VCaP (cell line): ENCODE results near the gene CHRNE.
"Not testable (repeated sequence)": the region's sequence is repeated elsewhere in the genome, so short reads cannot be mapped to it uniquely, and the experiment has no call there.

Experiments used
- H3K27ac ChIP-seq: fragments of 450-650 bp; 2 replicates; pipeline ENCODE4 v1.5.1; 2017
- CTCF ChIP-seq: fragments of 450-650 bp; conservative IDR thresholded peaks from 2 replicates; pipeline ENCODE4 v1.5.1; 2017; ENCODE audit warnings: mild to moderate bottlenecking, moderate library complexity

CHRNE gene

GRCh38 chr17:4933646-4934045 is 30.7 kb upstream of the CHRNE start:
- no peak overlapping the region for H3K27ac ChIP-seq

GRCh38 chr17:4932756-4933155 is 29.9 kb upstream of the CHRNE start:
- no peak overlapping the region for H3K27ac ChIP-seq
- no peak for TF ChIP-seq CTCF

More at GRCh38 chr17:4933646-4934045, 30.7 kb upstream of the CHRNE start:
- TF ChIP-seq CTCF = no peak

- TF ChIP-seq CTCF = no peak
Observed at GRCh38 chr17:4931963-4932362, 29.1 kb upstream of the CHRNE start, which contains the start of gene GP1BA. Gene GP1BA, plus strand, starts transcription at chr17:4932277. Its CDS starts 328 bp downstream, at chr17:4932605.

GRCh38 chr17:4928881-4929280 is 26.0 kb upstream of the CHRNE start:
- H3K27ac ChIP-seq = no peak overlapping the region
- no peak for TF ChIP-seq CTCF

More at GRCh38 chr17:4931963-4932362, 29.1 kb upstream of the CHRNE start, which contains the start of gene GP1BA:
- H3K27ac ChIP-seq = no peak within 1 kb of the TSS

- H3K27ac ChIP-seq = not testable (repeated sequence)
Observed at GRCh38 chr17:4926577-4927335, 23.9 kb upstream of the CHRNE start.

- no peak for TF ChIP-seq CTCF
- H3K27ac ChIP-seq = no peak overlapping the region
Observed at GRCh38 chr17:4921320-4921719, 18.4 kb upstream of the CHRNE start.

- no peak overlapping the region for H3K27ac ChIP-seq
- no peak for TF ChIP-seq CTCF
Observed at GRCh38 chr17:4920351-4921048, 17.6 kb upstream of the CHRNE start.
